HG03521 (cell line): ENCODE measurements around the gene LTV1.

ENCODE experiments used
- ATAC-seq: cut with Tn5 transposase; IDR thresholded peaks from one replicate; pipeline ENCODE4 v1.9.1; 2021; ENCODE audit warnings: mild to moderate bottlenecking, moderate library complexity; ENCODE audit not compliant: unreplicated experiment

Gene LTV1

DNA sequence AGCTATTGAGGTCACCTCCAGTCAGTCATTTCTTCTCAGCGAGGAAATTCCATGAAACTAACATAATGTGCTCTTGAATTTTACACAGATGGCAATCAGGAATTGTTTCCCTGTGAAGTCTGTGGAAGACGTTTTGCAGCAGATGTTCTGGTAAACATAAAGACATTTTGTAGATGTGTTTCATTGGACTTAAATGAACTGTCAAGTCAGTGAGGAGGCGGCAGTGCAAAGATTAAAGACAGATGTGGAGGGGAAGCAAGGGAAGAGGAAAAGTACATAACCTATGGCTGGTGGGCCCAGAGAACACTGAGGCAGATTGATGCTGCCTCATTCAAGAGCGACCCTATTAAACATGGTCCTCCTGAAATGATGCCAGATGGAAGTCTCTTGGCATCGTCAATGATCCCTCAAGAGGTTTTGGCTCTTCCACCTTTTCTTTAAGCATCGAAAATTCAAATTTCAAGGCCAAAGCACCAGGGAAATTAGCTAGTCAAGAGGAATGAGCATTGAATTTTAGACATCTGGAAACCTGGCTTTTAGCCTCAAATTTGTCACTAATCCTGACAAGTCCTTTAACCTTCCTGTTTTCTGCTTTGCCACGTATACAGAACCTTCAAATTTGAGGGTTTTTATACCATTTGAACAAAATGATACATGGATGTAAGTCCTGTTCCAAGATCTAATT is 41.2 kb downstream of the LTV1 start:
- no peak for ATAC-seq

DNA sequence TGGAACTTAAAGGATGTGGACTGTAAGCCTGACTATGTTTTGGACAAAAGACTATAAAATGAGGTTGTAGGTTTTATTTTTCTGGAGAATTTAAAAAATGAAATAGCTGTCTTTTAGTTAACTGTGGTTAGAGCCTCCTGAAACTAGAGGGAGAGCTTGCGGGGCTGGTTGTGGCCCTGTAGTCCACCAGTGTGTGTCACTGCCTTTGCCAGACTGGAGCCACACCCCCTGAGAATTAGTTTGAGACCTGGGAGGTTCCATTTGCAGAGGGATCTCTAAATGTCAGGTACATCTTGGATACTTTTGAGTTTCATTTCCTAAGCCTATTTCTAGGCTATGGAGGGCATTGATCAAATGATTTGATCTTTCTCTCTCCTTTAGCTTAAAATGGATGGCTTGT is 42.0 kb downstream of the LTV1 start:
- no peak for ATAC-seq

DNA sequence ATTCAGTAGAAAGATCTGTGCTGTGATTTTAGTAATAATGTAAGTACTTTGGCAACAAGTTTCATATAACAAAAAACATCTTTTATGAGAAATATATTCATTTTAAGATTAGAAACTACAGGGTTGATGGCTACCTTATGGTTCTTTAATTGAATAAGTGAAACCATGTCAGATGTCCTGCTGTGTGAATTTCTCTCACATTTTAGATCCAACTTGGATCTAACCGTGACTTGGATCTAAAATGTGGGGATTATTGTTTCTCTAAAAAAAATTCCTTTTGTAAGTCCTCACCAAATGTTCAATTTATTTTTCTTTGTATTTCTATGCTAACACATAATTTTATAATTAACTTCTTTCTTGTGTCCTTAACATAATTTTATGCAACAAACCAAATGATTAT is 51.5 kb downstream of the LTV1 start:
- no peak for ATAC-seq

DNA sequence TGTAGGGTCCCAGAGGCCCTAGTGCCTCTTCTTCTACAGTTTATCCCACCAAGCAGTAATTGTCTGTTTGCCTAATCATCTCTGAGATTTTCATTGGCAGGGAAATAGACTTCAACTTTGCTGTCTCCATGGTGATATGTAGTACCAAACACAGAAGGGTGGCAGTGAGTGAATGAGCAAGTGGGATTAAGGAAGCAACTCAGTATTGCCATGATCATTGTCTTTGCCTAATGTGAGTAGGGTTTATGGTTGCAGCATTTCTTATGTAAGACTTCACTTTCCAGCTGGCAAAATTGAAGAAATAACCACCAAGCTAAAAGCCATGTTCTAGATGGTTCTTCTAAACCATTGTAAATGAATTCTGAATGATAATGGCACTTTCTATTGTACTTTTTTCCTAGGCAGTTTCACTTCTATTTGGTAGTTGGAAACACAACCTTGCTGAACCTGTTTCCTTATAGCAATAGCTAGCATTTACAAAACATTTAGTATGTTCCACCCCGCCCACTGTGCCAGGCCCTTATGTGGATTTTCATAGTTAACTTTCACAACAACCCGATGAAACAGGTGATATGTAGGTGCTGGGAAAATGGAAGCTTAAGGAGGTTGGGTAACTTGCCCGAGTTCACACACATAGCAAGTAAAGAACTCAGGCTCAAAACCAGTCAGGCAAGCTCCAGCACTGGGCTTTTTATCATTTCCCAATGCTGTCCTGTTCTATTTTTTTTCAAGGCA is 53.2 kb downstream of the LTV1 start:
- ATAC-seq = no peak

DNA sequence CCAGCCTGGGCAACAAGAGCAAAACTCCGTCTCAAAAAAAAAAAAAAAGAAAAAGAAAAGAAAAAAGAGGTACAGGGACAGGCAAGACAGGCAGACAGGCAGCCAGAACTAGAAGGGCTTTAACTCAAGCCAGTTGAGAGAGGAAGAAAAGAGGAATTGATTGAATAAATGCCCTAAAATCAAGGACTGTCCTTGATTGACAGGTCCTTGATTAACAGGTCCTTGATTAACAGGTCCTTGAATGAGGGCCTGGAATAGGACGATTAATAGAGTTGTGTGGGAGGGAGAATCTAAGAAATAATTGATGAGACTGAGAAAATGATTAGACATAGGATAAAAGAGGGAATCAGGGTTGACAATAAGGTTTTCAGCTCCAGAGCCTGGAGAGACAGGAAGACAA is 57.2 kb downstream of the LTV1 start:
- no peak for ATAC-seq

DNA sequence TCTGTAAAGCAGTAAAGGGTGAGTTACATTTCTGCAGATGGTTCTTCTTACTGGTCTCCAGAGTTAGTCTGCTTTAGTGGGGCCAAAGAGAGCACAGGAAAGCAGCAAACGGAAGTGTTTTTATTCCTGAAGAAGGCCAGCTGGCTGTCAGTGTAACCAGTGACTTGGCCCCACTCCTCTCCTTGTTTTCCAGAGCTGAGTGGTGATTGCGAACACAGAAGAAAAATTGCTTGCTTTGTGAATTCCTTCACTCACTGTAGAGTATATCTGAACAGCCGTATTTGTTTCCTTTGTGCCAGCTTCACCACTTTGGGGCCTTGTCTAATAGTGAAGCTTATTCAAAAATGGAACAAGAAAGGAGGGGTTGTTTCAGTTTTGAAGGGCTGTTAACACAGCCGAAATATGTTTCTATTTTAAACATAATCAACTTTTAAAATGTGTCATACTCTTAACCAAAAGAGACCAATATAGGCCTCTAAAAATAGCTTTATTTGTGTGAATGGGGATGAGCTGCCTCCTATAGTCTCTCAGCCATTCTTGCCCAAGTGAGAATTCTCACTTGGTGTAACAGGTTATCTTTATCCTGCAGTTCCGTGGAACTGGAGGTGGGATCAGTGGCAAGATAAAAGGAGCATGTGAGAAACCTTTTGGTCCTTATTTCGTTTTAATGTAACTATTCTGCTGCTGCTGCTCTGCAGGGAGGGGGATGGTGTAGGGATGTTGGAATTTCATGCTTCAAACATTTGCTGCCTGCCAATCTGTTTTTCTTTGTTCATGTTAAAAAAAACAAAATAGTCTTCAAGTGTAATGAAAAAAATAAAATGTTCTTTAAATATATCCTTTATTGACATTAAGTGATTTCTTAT is 59.0 kb downstream of the LTV1 start:
- peak; percentile 94 for ATAC-seq

DNA sequence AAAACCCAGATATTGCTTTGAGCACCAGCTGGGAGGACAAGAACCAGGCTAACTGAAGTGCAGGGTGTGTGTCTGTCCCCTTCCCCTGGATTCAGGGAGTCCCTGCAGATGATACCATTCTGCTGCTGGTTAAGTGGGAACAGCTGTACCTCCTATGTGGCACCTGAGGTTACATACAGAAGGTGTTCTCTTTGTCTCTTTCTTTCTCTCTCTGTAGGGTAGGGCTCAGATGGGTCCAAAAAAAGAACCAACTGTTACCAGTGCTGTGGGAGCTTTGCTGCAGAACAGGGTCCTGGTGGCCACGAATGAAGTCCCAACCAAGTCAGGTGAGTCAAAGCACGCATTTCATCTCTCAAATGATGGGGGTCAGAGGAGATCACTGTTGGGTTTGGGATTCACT is 59.7 kb downstream of the LTV1 start:
- no peak for ATAC-seq

DNA sequence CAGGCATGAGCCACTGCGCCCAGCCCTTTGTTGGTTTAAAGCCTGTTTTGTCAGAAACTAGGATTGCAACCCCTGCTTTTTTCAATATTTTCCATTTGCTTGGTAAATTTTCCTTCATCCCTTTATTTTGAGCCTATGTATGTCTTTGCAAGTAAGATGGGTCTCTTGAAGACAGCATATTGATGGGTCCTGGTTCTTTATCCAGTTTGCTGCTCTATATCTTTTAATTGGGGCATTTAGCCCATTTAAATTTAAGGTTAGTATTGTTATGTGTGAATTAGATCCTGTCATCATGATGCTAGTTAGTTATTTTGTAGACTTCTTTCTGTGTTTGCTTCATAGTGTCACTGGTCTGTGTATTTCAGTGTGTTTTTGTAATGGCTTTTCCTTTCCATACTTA is 67.9 kb downstream of the LTV1 start:
- ATAC-seq = no peak

DNA sequence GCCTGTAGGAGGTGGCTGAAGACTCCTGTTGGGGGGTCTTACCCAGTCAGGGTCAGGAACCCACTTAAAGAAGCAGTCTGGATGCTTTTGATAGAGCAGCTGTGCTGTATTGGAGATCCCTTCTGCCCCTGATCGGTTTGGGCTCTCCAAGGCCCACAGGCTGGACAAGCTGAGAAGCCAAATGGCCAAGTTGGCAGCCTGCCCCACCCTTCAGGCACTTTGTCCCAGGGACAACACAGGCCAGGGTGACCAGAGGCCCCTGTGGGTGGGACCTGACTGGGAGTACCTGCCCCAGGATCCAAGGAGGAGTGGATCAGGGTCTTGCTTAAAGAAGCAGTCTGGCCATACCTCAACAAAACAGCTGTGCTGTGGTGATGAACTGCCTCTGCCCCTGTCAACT is 69.5 kb downstream of the LTV1 start:
- no peak for ATAC-seq
